B cell (primary cell): Measurements from ENCODE around the gene HOMEZ. TPM values are rescaled to one million over a fixed set of nuclear protein-coding genes. Genes with fewer than 3 reads are reported as not detected.

Experiments
- ATAC-seq: fragments of 200-7000 bp; cut with Tn5 transposase; one replicate; pipeline ENCODE4 v1.10.0; 2021; ENCODE audit warnings: low read depth, mild to moderate bottlenecking, moderate number of reproducible peaks, moderate library complexity
- CTCF ChIA-PET: fragments of 350-600 bp; sonication (Branson Sonifier 250); formaldehyde crosslinking; loops from one replicate; lab custom pipeline; 2021; ENCODE audit warnings: antibody characterized with exemption, inconsistent platforms; lab: Charles Lee
- POLR2A ChIA-PET: fragments of 350-600 bp; sonication (Branson Sonifier 250); formaldehyde crosslinking; loops from one replicate; lab custom pipeline; 2021; ENCODE audit warnings: antibody characterized with exemption; lab: Charles Lee
- DNase-seq: peaks from one replicate; pipeline ENCODE4 v3.0.0; 2013
- H2AFZ ChIP-seq: 2 replicates; pipeline ENCODE4 v1.6.1; 2012; ENCODE audit warnings: mild to moderate bottlenecking, low read depth, low read length; ENCODE audit not compliant: insufficient read depth, poor library complexity, severe bottlenecking
- H3K27ac ChIP-seq, 2 donors: 1 replicate in 1 of 2; 2 replicates in 1 of 2; pipeline ENCODE4 v1.5.1; 2012 to 2013; ENCODE audit warnings: low read length in 2 of 2, mild to moderate bottlenecking in 2 of 2, moderate library complexity in 1 of 2
- H3K27me3 ChIP-seq, 4 experiments: fragments of 200-600 bp in 1 of 4; sonication (generic) in 1 of 4; replicated peaks in 1 of 4; 1 replicate in 2 of 4; 2 replicates in 2 of 4; pipeline versions ENCODE4 v1.6.1 to v1.7.0; 2013 to 2016; ENCODE audit warnings: low read length in 3 of 4, mild to moderate bottlenecking in 2 of 4, mixed read lengths in 1 of 4, moderate library complexity in 1 of 4; ENCODE audit not compliant: insufficient read depth in 4 of 4, control insufficient read depth in 3 of 4; ENCODE audit errors: control extremely low read depth in 1 of 4
- H3K36me3 ChIP-seq, 2 experiments: replicated peaks in 1 of 2; 1 replicate in 1 of 2; 2 replicates in 1 of 2; pipeline versions ENCODE4 v1.6.1 to v1.7.1; 2013; ENCODE audit warnings: low read length in 1 of 2; ENCODE audit not compliant: insufficient read depth in 2 of 2, control insufficient read depth in 1 of 2; ENCODE audit errors: control extremely low read depth in 1 of 2, extremely low read depth in 1 of 2
- H3K4me1 ChIP-seq, 2 donors: fragments of 200-600 bp in 1 of 2; sonication (generic) in 1 of 2; 1 replicate in 1 of 2; 2 replicates in 1 of 2; pipeline versions ENCODE4 v1.5.1 to v1.6.1; 2013 to 2017; ENCODE audit warnings: low read length in 2 of 2; ENCODE audit not compliant: control insufficient read depth in 2 of 2, insufficient read depth in 2 of 2
- H3K4me2 ChIP-seq: replicated peaks from 2 replicates; pipeline ENCODE3; 2012; ENCODE audit warnings: mild to moderate bottlenecking, low read depth, low read length; ENCODE audit not compliant: poor library complexity, severe bottlenecking
- H3K4me3 ChIP-seq, 5 experiments: fragments of 200-600 bp in 1 of 5; sonication (generic) in 1 of 5; 1 replicate in 3 of 5; 2 replicates in 2 of 5; pipeline versions ENCODE4 v1.5.1 to v1.7.0; 2011 to 2016; ENCODE audit warnings: low read length in 4 of 5, mild to moderate bottlenecking in 4 of 5, low read depth in 2 of 5, control low read depth in 1 of 5, moderate library complexity in 1 of 5; ENCODE audit not compliant: insufficient read depth in 1 of 5; ENCODE audit errors: control extremely low read depth in 1 of 5, extremely low read depth in 1 of 5
- H3K79me2 ChIP-seq: fragments of 200-600 bp; sonication (generic); one replicate; pipeline ENCODE4 v1.6.0; 2016; ENCODE audit warnings: low read length; ENCODE audit not compliant: control insufficient read depth, insufficient read depth
- H3K9ac ChIP-seq: fragments of 200-600 bp; sonication (generic); 2 replicates; pipeline ENCODE4 v1.6.1; 2017; ENCODE audit warnings: mild to moderate bottlenecking, low read length, moderate library complexity
- H3K9me3 ChIP-seq, 3 donors: one replicate each; pipeline versions ENCODE4 v1.6.1 to v1.7.1; 2013; ENCODE audit warnings: low read length in 2 of 3; ENCODE audit not compliant: control insufficient read depth in 2 of 3, insufficient read depth in 1 of 3; ENCODE audit errors: control extremely low read depth in 1 of 3
- H4K20me1 ChIP-seq: 2 replicates; pipeline ENCODE4 v1.6.0; 2012; ENCODE audit warnings: mild to moderate bottlenecking, low read length; ENCODE audit not compliant: insufficient read depth, control insufficient read depth, poor library complexity, severe bottlenecking
- H3K27ac Mint-ChIP-seq: one replicate; pipeline ENCODE4 v1.8.0; 2021; ENCODE audit warnings: mixed read lengths
- H3K27me3 Mint-ChIP-seq: one replicate; pipeline ENCODE4 v1.8.0; 2021; ENCODE audit warnings: mixed read lengths
- H3K4me1 Mint-ChIP-seq: one replicate; pipeline ENCODE4 v1.8.0; 2021; ENCODE audit warnings: mixed read lengths
- H3K4me3 Mint-ChIP-seq: one replicate; pipeline ENCODE4 v1.8.0; 2021; ENCODE audit warnings: mixed read lengths
- H3K9me3 Mint-ChIP-seq: one replicate; pipeline ENCODE4 v1.8.0; 2022; ENCODE audit warnings: mixed read lengths; ENCODE audit not compliant: insufficient read depth
- EZH2 ChIP-seq: IDR thresholded peaks from 2 replicates; pipeline ENCODE4 v1.6.1; 2012; ENCODE audit warnings: borderline replicate concordance, low read depth, mild to moderate bottlenecking, moderate library complexity, low read length; ENCODE audit not compliant: insufficient read depth, poor library complexity, severe bottlenecking
- WGBS: methylation state at CpG from one replicate; pipeline ENCODE4 v1.1.5; 2013; ENCODE audit warnings: missing lambda C conversion rate; ENCODE audit not compliant: insufficient coverage; 5-methylcytosine and 5-hydroxymethylcytosine counted together
- intact Hi-C: fragments of 100-400 bp; cut with micrococcal nuclease; formaldehyde crosslinking; loops from one replicate; pipeline ENCODE4 v1.10.0; 2022
- polyA plus RNA-seq: library from polyadenylated mRNA; depleted of rRNA; stranded (reverse); fragments of >200 nt; gene quantifications from 2 replicates; pipeline ENCODE4 v1.2.3, GENCODE V29; 2012
- total RNA-seq, 2 donors: library from RNA; stranded (reverse); fragments of 120-200 nt in 1 of 2; gene quantifications; 1 replicate in 1 of 2; 2 replicates in 1 of 2; pipeline versions ENCODE4 v1.2.3 to v1.2.4, GENCODE V29; 2013 to 2022
- TF ChIP-seq, protein P1 (sequence below): fragments of 200-600 bp; IDR thresholded peaks from one replicate; pipeline ENCODE4 v1.8.0; 2022; ENCODE audit warnings: antibody characterized with exemption, mild to moderate bottlenecking

HOMEZ gene
- total and polyA plus RNA-seq, 2 donors (not counting 1 experiment from before 2014, with no cell fraction given), result 4.2 to 15.5 TPM

DNA sequence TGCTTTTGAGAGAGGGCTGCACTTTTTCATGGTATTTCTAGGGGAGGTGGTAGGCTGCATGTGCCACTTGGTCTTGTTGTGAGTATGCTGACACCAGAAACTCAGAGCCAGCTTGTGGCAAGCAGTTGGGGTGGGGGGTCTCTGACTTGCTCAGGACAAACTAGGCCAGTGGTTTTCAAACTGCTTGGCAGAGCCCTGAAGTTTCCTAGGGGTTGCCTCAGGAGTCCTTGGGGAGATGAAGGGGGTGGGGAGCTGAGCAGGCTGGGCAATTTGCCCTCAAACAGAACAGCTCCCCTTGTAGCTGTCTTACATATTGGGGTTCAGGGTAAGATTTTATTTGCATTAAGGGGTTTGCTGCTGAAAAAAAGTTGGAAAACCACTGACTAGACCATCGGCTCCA lies 24.6 kb upstream of the HOMEZ start:
- no peak for DNase-seq
- no peak for ATAC-seq
- CTCF ChIA-PET, result interaction anchor here (0.9 to 1.5 kb wide), 4 partner anchors 15 to 233 kb away, joined by 3 to 4 read pairs (median 4); no protein-coding TSS in a partner anchor

GRCh38 chr14:23308721-23309445 lies 23.0 kb upstream of the HOMEZ start:
- no peaks in the 10 kb centered on the region for H3K36me3 ChIP-seq
- H3K27me3 ChIP-seq, result no peaks in the 10 kb centered on the region
- ATAC-seq (no peak), DNase-seq (no peak)
- Mint-ChIP-seq H3K27ac (peak overlapping the region; percentile 26), H3K9me3 (no peaks in the 10 kb centered on the region), H3K4me1 (peaks cover 26% of the 10 kb centered on the region), H3K4me3 (no peak overlapping the region), H3K27me3 (no peaks in the 10 kb centered on the region)
- WGBS, result 95% methylated on average over 13 of the region's 17 CpGs
- TF ChIP-seq, protein P1, sequence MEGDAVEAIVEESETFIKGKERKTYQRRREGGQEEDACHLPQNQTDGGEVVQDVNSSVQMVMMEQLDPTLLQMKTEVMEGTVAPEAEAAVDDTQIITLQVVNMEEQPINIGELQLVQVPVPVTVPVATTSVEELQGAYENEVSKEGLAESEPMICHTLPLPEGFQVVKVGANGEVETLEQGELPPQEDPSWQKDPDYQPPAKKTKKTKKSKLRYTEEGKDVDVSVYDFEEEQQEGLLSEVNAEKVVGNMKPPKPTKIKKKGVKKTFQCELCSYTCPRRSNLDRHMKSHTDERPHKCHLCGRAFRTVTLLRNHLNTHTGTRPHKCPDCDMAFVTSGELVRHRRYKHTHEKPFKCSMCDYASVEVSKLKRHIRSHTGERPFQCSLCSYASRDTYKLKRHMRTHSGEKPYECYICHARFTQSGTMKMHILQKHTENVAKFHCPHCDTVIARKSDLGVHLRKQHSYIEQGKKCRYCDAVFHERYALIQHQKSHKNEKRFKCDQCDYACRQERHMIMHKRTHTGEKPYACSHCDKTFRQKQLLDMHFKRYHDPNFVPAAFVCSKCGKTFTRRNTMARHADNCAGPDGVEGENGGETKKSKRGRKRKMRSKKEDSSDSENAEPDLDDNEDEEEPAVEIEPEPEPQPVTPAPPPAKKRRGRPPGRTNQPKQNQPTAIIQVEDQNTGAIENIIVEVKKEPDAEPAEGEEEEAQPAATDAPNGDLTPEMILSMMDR, result no peak
- TF ChIP-seq EZH2, result no peak
- CTCF ChIA-PET, result interaction anchor here (3.2 kb wide), 1 partner anchor 12 kb away, joined by 27 read pairs; the partner anchor contains the start of gene PABPN1
- no peak overlapping the region for H2AFZ ChIP-seq
- H3K4me2 ChIP-seq, result no peak overlapping the region
- peaks cover 0 to 3% (median 0%) of the 10 kb centered on the region in 3 donors for H3K9me3 ChIP-seq
- intact Hi-C loops, result loop anchor here (10.0 kb wide), 1 partner anchor 304 kb away; no protein-coding TSS in a partner anchor
- no peak overlapping the region for H3K27ac ChIP-seq
- H3K4me3 ChIP-seq, result no peak overlapping the region
- no peak overlapping the region for H3K9ac ChIP-seq
- H3K4me1 ChIP-seq, result peaks cover 10 to 24% of the 10 kb centered on the region in 2 donors
- no peaks in the 10 kb centered on the region for H3K79me2 ChIP-seq
- H4K20me1 ChIP-seq, result no peaks in the 10 kb centered on the region
- POLR2A ChIA-PET, result no interaction called here

More for the DNA sequence above, 24.6 kb upstream of the HOMEZ start:
- Histone ChIP-seq H3K4me1 (peaks cover 10 to 24% of the 10 kb centered on the region in 2 donors), H3K4me2 (no peak overlapping the region), H3K79me2 (no peaks in the 10 kb centered on the region), H4K20me1 (no peaks in the 10 kb centered on the region), H3K27me3 (no peaks in the 10 kb centered on the region), H3K4me3 (no peak overlapping the region), H2AFZ (no peak overlapping the region), H3K36me3 (no peaks in the 10 kb centered on the region), H3K9me3 (peaks cover 0 to 3% (median 0%) of the 10 kb centered on the region in 3 donors), H3K9ac (no peak overlapping the region), H3K27ac (no peak overlapping the region)
- Mint-ChIP-seq H3K27me3 (no peaks in the 10 kb centered on the region), H3K9me3 (no peaks in the 10 kb centered on the region), H3K27ac (no peak overlapping the region), H3K4me1 (peaks cover 23% of the 10 kb centered on the region), H3K4me3 (no peak overlapping the region)
- intact Hi-C loops, result no loop called here
- POLR2A ChIA-PET, result no interaction called here
- WGBS, result no CpG with 5 or more reads among the region's 1 CpG
- TF ChIP-seq, protein P1, result no peak
- TF ChIP-seq EZH2, result no peak
